BJ (cell line): Measurements from ENCODE around the gene HIVEP2. TPM values are rescaled to one million over a fixed set of nuclear protein-coding genes. Genes with fewer than 3 reads are reported as not detected.

Experiments used
- CTCF ChIA-PET: fragments of 350-600 bp; formaldehyde crosslinking; extraction: SDS; loops from one replicate; lab custom pipeline; 2021; ENCODE audit warnings: antibody characterized with exemption, inconsistent platforms; lab: Yijun Ruan, JAX
- POLR2A ChIA-PET: fragments of 300-600 bp; sonication (Branson Sonifier 250); formaldehyde crosslinking; extraction: SDS; loops from one replicate; lab custom pipeline; 2021; ENCODE audit warnings: antibody characterized with exemption; lab: Charles Lee
- DNase-seq: peaks from one replicate; pipeline ENCODE4 v3.0.0-alpha.2; 2011; ENCODE audit warnings: low read depth
- H3K27me3 ChIP-seq: 2 replicates; pipeline ENCODE4 v1.6.0; 2011; ENCODE audit warnings: low read length; ENCODE audit not compliant: control insufficient read depth, insufficient read depth
- H3K36me3 ChIP-seq: 2 replicates; pipeline ENCODE4 v1.5.1; 2011; ENCODE audit warnings: low read length; ENCODE audit not compliant: control insufficient read depth, insufficient read depth
- H3K4me3 ChIP-seq: 2 replicates; pipeline ENCODE4 v1.5.1; 2011; ENCODE audit warnings: low read depth, mild to moderate bottlenecking, control low read depth, low read length
- polyA plus RNA-seq: library from polyadenylated mRNA; depleted of rRNA; stranded (reverse); fragments of >200 nt; gene quantifications from 2 replicates; pipeline ENCODE4 v1.2.3, GENCODE V29; 2011
- TF ChIP-seq, protein P1 (sequence below): IDR thresholded peaks from 2 replicates; pipeline ENCODE4 v1.5.1; 2011; ENCODE audit warnings: low read depth, mild to moderate bottlenecking, control low read depth, inconsistent platforms, low read length, moderate library complexity; ENCODE audit not compliant: insufficient read depth

HIVEP2 gene
- polyA plus RNA-seq, 1 experiment, result 3.7 TPM

DNA sequence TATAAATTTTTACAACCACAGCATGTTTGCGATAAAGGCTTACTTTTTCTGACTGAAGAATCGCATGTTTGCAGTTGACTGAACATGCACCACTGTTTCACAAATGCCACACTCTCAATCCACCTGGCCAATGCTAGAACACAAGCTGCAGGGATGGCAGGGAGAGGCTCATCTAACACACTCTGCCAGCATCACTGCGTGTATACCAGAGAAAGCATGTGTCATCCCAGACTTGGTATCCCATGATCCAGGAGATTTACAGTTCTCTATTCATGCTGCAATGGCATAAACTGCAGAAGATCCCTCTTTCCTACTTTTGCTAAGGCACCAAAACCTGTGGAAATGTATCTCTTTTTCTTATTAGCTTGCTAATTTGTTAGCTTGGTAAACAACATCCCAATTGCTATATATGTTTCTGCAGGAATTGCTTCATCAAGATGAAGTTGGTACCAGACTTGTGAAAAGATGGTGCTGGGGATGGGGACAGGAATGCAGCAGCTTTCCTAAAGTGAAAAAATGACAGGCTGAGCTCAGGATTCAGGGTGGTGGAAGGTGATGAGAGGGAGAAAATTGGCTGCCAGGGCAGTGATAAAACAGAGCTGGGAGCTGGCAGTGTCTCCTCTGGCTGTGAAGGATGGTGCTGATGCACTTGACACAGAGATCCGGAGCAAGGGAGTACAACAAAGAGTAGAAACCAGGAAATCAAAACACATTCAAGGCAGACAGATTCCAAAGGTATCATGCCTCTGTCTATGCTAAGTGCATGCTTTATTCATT is 186.9 kb downstream of the HIVEP2 start:
- Histone ChIP-seq H3K36me3 (no peaks in the 10 kb centered on the region; the same call in 1 of the 2 replicates), H3K27me3 (no peaks in the 10 kb centered on the region), H3K4me3 (no peak overlapping the region)
- ChIA-PET CTCF (no interaction called here), POLR2A (no interaction called here)
- TF ChIP-seq, protein P1, sequence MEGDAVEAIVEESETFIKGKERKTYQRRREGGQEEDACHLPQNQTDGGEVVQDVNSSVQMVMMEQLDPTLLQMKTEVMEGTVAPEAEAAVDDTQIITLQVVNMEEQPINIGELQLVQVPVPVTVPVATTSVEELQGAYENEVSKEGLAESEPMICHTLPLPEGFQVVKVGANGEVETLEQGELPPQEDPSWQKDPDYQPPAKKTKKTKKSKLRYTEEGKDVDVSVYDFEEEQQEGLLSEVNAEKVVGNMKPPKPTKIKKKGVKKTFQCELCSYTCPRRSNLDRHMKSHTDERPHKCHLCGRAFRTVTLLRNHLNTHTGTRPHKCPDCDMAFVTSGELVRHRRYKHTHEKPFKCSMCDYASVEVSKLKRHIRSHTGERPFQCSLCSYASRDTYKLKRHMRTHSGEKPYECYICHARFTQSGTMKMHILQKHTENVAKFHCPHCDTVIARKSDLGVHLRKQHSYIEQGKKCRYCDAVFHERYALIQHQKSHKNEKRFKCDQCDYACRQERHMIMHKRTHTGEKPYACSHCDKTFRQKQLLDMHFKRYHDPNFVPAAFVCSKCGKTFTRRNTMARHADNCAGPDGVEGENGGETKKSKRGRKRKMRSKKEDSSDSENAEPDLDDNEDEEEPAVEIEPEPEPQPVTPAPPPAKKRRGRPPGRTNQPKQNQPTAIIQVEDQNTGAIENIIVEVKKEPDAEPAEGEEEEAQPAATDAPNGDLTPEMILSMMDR, result no peak
- DNase-seq, result no peak

DNA sequence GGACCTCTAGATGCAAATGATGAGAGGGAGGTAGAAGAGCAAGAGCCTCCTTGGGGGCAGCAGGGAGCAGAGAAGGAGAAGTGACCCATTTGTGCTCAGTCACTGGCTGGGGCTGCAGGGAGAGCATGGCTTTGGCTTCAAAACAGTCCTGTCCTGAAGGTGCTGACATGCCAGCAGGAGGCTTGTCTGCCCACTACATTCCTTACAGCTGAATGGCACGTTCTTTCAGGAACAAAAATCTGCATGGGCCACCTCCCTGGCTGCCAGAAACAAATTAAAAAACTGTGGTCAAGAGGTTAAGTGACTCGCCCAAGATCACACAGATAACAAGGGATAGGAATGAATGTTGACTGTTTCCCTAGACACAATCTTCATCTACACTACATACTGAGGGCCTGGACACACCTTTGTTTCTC is 188.8 kb downstream of the HIVEP2 start:
- no peaks in the 10 kb centered on the region for H3K27me3 ChIP-seq
- ChIA-PET CTCF (no interaction called here), POLR2A (no interaction called here)
- H3K36me3 ChIP-seq, result no peaks in the 10 kb centered on the region; the same call in 1 of the 2 replicates
- DNase-seq, result peak; percentile 64
- TF ChIP-seq, protein P1, result peak; percentile 22; the same call in 1 of the 2 replicates
- no peak overlapping the region for H3K4me3 ChIP-seq

DNA sequence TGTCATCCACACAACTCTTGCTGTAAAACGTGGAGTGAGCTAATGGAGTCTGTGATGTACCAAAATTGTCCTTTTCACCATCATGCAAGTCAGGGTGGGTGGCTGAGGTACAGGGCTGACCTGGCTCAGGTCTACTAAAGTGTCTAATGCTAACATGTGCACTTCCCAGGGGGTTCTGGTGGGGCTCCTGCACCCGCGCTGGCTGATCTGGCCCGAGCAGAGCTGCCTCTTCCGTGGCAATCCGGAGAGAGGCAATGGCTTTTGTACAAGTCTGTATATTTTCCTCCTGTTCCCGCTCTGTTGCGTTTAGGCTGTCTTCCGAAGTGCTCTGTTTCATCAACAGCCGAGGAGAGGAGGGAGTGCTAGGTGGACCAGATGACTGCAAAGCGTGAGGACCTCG is 191.8 kb downstream of the HIVEP2 start:
- Histone ChIP-seq H3K4me3 (no peak overlapping the region), H3K27me3 (no peaks in the 10 kb centered on the region), H3K36me3 (no peaks in the 10 kb centered on the region)
- CTCF ChIA-PET, result no interaction called here
- TF ChIP-seq, protein P1, result no peak
- POLR2A ChIA-PET, result no interaction called here
- DNase-seq, result no peak

DNA sequence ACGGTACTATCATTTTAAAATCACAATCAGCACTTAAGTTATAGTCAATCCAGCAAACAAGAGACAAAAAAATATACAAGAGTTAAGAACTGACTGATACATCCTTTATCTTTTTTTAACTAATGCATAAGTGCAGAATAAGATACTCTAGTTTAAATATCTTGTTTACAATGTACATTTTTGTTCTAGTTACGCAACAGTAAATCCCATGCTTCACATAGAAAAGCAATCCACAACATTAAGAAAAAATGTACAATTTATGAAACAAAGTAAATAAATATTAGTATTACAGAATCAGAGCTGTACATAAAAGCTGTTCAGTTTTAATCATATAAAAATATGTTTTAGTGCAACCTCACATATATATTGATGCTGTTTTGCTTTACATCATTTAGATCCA is 192.6 kb downstream of the HIVEP2 start:
- no peak overlapping the region for H3K4me3 ChIP-seq
- H3K27me3 ChIP-seq, result no peaks in the 10 kb centered on the region
- DNase-seq, result no peak
- TF ChIP-seq, protein P1, result no peak
- ChIA-PET CTCF (no interaction called here), POLR2A (no interaction called here)
- H3K36me3 ChIP-seq, result no peaks in the 10 kb centered on the region

DNA sequence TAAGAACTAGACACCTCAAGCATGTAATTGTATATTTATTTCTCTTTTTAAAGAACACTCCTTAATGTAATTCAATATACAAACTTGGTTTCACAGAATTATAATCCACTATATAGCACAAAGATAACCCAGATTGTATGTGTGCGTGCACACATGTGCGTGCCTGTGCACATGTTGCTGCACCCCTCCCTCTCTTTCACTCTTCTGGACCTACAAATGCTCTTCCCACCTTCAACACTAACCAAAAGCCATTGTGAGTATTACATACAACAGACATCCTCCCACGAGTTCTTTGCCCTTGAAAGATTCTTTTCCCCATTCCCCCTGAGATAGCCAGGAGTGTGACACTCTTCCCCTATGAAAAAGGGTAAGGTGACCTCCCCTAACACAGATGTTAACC is 193.5 kb downstream of the HIVEP2 start:
- POLR2A ChIA-PET, result no interaction called here
- TF ChIP-seq, protein P1, result no peak
- CTCF ChIA-PET, result interaction anchor here (1.5 kb wide), 1 partner anchor 8 kb away, joined by 4 read pairs; no protein-coding TSS in a partner anchor
- DNase-seq, result no peak
- Histone ChIP-seq H3K36me3 (no peaks in the 10 kb centered on the region), H3K4me3 (no peak overlapping the region), H3K27me3 (no peaks in the 10 kb centered on the region)
